GM19468 (cell line): ENCODE measurements around the gene UQCRQ.

Experiments used
- ATAC-seq: cut with Tn5 transposase; IDR thresholded peaks from one replicate; pipeline ENCODE4 v1.9.1; 2021; ENCODE audit warnings: mild to moderate bottlenecking, moderate library complexity, moderate number of reproducible peaks; ENCODE audit not compliant: unreplicated experiment; ENCODE audit errors: extremely low read depth

The UQCRQ gene

DNA sequence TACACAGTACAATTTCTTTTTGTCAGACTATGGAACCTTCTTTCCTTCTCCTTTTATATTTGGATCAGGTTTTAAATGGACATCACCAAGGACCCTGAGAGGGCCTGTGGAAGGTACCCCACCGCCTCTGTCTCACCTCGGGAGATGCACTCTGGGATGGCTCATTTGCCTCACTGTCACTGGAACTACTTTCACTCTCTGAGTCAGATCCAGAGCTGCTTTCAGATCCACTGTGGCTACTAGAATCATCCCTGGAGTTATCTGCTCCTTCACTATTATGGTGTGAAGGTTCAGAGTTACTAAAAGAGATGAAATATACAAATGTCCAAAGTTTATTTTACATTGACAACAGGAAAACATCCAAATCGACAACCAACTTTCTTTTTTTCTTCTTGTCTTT is 31.7 kb downstream of the UQCRQ start:
- no peak for ATAC-seq

DNA sequence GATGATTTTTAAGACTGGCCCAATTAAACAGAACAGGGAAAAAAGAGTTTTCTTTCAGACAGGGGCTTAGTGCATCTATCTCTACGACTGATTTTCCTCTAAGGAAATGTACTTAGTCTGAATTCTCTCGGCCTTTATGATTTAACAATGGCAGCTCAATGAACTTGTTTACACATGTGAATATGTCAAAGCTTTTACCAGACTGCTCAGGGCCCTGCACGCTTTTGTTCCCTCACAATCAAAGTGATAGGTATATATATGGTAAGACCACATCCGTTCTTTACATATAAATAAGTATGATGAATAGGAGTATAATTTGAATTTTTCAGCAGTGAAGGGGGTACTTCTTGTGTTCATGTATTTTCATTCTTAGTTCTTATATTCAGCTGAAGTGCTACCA is 34.6 kb downstream of the UQCRQ start:
- ATAC-seq: no peak

DNA sequence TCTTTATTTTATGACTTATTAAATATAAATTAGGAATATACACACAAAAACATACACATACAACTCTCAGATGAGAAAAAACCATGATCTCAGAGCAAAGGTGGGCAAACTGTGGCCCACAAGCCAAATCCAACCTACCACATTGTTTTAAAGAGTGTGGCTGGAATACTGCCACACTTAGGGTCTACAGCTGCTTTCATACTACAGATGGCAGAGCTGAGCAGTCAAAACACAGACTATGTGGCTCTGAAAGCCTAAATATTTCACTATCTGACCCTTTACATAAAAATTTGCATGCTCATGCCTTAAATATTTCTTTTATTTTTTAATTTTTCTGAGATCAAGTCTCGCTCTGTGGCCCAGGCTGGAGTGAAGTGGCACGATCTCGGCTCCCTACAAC is 35.3 kb downstream of the UQCRQ start:
- no peak for ATAC-seq

GRCh38 chr5:132905938-132906337 is 39.5 kb downstream of the UQCRQ start:
- ATAC-seq: no peak

DNA sequence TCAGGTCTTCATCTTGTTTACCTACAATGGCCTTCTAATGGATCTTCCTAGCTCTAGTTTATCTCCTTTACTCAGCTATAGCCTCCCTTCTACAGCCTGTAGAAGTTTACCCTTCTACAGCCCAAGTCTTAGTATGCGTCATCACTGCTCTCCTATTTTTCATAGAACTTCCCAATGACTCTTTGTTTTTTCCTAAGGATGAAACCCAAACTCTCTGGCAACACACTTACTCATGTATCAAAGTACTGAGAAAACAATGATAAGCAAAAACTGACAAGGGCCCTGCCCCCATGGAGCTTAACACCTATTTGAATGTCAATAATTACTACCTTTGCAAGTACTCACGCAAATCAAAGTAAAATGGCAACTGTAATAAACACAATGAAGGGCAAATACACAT is 40.7 kb downstream of the UQCRQ start:
- no peak for ATAC-seq

- ATAC-seq: no peak
Measured at GRCh38 chr5:132909702-132910101, 43.3 kb downstream of the UQCRQ start.

GRCh38 chr5:132915681-132916080 is 49.2 kb downstream of the UQCRQ start:
- no peak for ATAC-seq

DNA sequence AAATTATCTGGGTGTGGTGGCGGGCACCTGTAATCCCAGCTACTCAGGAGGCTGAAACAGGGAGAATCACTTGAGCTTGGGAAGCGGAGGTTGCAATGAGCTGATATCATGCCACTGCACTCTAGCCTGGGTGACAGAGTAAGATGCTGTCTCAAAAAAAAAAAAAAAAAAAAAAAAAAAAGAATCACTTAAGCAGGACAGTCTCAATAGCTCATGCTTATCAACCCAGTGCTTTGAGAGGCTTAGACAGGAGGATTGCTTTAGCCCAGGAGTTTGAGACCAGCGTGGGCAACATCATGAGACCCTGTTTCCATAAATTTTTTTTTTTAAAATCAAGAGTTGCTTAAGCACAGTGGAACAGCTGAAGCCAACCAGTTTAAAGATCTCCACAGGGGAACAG is 49.6 kb downstream of the UQCRQ start:
- no peak for ATAC-seq
